Subcutaneous adipose tissue (tissue), 4 donors: ENCODE results near the gene FBXL17. TPM values are rescaled to one million over a fixed set of nuclear protein-coding genes. Genes with fewer than 3 reads are reported as not detected.

Source experiments
- total RNA-seq, 4 donors: library from RNA; depleted of rRNA; stranded (reverse); fragments of >200 nt; gene quantifications; one replicate each; pipeline ENCODE4 v1.1.0, GENCODE V29; 2016
- TF ChIP-seq, protein P1 (sequence below): fragments of 450-650 bp; IDR thresholded peaks from one replicate; pipeline ENCODE4 v1.5.1; 2016; ENCODE audit warnings: low read depth, mild to moderate bottlenecking, control low read depth, antibody characterized with exemption, moderate library complexity

Gene FBXL17
- total RNA-seq, 4 donors from 2014 or later = 19.4 to 22.2 (median 21.3) TPM

DNA sequence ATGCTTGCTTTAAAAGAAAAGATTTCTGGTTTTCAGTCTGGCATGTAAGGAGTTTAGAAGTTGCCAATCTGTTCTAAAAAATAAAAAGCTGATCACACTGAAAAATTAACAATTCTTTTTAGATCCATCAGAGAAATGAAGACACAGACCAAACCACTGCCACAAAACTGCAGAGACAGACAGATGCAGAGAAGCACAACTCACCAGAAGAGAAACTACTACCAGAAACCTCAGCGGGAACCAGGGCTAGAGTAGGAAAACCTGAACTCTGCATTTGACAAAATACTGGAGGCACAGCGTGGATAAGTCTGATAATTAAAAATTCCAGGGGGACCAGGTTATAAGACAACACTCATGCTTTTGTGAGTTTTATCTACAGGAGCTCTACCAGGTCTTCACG, 28.8 kb downstream of the FBXL17 start:
- TF ChIP-seq, protein P1, sequence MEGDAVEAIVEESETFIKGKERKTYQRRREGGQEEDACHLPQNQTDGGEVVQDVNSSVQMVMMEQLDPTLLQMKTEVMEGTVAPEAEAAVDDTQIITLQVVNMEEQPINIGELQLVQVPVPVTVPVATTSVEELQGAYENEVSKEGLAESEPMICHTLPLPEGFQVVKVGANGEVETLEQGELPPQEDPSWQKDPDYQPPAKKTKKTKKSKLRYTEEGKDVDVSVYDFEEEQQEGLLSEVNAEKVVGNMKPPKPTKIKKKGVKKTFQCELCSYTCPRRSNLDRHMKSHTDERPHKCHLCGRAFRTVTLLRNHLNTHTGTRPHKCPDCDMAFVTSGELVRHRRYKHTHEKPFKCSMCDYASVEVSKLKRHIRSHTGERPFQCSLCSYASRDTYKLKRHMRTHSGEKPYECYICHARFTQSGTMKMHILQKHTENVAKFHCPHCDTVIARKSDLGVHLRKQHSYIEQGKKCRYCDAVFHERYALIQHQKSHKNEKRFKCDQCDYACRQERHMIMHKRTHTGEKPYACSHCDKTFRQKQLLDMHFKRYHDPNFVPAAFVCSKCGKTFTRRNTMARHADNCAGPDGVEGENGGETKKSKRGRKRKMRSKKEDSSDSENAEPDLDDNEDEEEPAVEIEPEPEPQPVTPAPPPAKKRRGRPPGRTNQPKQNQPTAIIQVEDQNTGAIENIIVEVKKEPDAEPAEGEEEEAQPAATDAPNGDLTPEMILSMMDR = no peak

DNA sequence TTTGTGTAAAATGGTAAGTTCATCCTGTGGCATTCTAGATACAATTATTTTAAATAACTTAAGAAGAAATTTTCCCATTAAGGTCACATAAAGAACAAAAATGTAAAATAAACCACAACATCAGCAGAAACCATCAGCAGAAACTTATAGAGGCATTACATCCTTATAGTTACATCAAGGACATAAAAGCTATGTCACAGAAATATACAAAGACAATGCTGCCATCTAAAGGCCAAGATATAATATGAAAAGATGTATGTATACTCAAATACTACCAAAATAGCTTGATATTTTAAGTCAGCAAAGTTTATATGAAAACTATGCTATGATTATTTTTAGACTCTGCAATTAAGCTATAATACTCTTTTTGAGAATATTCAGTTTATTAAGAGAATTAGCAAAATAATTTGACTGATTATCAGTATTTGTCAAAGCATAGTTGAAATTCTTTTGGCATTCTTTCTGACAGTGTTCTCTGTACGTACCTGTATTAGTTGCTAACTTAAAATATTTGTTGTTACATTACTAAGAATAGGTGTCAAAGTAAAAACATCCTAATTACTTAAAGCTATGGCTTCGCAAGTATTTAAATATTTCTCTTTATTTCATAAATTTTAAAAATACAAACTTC, 36.2 kb downstream of the FBXL17 start:
- TF ChIP-seq, protein P1 = no peak

DNA sequence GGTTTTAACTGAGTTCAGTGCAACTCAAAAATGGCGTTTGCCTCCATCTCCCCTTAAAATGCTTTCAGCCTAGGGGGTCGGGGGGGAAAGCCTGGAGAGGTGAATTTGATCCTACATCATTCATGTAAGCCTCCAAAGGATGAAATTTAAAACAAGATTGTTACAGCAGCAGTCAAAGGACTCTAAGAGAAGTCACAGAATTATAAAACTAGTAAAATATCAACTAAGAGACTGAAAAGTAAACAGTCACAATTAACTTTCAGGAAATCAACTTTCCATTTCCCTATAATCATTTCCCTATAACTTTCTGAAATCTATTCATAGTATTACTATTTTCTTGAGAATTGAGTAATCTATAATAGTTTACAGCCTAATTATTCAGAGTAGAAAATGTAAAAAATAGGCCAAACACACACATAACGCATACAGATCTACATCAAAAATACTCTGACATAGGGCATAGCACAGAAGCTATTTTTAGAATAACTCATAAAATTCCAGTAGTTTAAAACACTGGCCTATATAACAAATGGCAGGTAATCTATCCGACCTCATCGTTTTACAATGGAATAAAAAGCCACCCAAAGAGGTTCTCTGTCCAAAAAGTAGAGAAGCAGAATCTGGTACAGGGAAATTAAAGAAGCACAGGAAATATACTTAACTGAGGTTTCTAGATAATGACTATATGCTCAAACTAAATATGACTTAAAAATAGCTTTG, 37.6 kb downstream of the FBXL17 start:
- TF ChIP-seq, protein P1 = no peak

DNA sequence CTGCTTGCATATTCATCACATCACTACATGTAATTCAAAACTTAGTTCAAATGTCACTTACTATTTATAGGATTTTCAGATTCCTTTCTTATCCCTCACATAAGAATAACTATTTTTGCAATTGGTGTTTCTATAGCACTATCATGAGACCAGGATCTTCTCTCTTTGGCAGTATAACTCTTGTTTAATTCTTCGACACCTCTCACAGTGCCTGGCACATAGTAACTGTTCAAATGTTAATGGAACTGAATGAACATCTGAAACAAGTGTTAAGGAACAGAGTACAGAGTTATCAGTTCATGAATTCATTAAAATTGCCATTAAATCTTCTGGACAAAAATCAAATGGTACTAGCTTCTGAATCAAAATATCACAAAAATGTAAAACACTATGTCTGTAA, 40.0 kb downstream of the FBXL17 start:
- TF ChIP-seq, protein P1 = no peak

DNA sequence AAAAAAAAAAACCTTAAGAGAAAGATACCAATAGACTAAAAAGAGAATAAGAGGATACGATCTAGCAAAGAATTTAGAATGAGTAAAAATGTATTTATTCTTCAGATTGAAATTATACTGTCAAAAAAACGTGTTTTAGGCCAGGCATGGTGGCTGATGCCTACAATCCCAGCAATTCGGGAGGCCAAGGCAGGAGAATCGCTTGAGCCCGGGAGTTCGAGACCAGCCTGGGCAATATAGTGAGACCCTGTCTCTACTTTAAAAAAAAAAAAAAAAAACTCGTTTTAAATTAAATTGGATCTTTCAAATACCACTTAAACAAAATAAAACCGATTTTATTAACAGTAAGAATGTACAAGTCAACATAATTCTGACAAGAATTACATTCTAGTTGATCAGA, 41.8 kb downstream of the FBXL17 start:
- TF ChIP-seq, protein P1 = no peak

DNA sequence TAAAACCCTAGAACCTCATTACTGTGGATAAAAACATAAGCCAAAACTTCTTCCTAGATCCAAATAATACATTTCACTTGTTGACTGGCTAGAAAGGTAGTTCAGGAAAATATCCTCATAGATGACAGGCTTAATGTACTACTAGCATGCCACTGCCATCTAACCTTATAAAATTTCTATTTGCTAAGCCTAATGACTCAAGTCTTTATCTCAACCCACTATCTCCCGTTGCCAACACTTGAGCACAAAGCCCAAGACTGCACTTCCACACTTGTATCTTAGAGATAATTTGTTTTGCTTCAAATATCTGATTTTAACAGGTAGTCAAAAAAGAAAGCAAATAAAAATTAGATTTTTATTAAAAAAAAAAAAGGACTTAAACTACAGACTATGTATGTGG, 42.7 kb downstream of the FBXL17 start:
- TF ChIP-seq, protein P1 = no peak

DNA sequence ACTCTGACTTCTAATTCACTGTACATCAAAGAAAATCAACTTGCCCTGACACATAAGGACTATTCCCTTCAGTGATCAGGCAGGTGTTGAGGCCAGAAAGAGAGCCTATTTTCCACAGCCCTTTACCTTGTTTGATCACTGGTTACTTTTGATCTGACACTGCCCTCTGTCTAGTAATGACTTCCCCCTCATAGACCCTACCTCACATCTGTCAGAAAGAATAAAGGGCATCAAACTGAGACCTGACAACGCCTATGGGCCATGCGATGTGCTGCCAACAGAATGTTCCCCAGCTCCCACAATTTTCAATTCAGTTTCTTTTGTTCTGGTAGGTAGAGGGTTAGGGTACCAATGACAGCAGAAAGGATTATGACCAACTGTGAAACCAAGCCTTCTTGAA, 47.7 kb downstream of the FBXL17 start:
- TF ChIP-seq, protein P1 = no peak
